GM19438 (cell line): ENCODE data around the gene PAPPA2.
"Not testable (repeated sequence)": the region's sequence is repeated elsewhere in the genome, so short reads cannot be mapped to it uniquely, and the experiment has no call there.

Experiments used
- ATAC-seq: cut with Tn5 transposase; IDR thresholded peaks from one replicate; pipeline ENCODE4 v1.9.1; 2021; ENCODE audit warnings: low read depth; ENCODE audit not compliant: unreplicated experiment

PAPPA2 gene

DNA sequence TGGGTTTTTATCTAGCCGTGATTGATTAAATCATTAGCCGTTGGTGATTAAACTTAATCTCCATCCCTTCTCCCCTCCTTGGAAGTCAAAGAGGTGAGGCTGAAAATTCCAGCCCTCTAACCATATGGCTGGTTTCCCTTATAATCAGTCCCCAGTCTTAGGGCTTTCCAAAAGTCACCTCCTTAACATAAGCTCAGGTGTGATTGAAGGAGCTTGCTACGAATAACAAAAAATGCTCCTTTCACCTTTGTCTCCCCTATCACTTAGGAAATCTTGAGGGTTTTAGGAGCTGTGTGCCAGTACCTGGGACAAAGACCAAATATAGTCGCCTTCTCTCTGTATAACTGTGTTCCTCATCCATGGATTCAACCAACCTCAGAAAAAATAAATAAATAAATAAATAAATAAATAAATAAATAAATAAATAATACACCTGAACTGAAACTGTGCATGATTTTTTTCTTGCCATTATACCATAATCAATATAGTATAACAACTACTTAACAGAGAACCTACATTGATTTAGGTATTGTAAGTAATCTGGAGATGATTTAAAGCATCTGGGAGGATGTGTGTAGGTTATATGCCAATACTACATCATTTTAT, 82.2 kb downstream of the PAPPA2 start:
- ATAC-seq = no peak

DNA sequence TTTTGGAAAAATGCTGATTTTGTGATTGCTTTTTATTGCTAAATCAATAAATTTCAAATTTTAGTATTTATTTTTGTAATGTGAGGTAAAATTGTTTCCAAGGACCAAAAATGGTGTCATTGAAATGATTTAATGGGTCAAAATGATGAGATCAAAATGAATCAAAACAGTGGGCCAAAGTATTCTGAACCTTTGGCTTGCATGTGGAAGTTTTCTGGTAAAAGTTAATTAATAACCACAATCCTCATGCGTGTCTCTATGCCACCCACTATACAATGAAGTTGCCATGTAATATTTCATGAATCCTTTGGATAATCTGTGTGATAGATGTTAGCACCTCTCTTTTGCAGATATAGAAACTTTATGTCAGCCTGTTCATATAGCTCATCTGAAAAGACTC, 83.8 kb downstream of the PAPPA2 start:
- ATAC-seq = no peak

DNA sequence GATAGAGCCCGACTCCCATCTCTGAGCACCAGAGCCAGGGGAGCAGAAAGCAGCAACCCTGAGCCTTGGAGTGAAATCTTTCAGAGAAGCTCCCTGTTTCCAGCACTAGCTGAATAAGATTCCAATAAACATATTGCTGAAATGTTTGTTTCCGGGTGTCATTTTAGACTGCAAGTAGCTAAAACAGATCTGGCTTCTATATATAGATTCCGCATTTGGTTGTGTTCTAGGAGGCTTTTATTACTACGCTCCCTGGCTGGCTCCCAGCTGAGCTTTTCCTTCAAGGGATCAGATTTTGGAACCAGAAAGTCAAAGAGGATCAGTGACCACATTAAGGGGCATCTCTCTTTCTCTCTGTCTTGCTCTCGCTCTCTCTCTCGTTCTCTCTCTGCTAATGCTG, 88.2 kb downstream of the PAPPA2 start:
- no peak for ATAC-seq

DNA sequence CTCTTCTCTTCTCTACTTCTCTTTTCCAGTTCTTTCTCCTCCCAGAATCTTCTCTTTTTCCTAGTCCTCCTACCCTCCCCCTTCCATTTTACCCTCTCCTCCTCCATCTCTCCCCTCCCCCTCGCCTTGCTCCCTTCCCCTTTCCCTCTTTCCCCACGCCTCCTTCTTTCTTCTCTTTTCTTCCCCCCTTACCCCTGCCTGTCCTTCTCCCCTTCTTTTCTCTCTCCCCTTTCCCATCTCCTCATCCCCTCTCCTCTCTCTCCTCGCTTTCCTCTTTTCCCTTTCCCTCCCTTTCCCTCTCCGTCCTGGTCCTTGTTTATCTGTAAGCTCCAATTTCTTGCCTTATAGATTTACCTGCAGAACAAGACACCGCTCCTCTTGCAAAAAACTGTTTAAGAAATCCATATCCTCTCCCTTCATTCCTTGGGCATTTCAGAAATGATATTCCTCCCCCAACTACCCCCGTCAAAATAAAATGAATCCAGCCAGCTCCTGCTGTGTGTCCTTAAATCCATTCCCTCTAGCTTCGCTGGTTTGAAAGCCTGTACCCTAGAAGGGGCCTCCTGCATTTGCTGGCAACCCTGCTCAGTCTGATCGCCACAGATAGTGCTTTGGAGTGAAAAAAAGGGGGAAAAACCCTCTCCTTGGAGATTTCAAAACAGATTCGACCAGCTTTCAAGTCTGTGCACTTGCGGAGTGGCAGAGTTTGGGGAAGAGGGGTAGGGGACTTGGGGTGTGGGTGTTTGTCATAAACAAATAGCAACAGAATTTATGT, 89.4 kb downstream of the PAPPA2 start:
- no peak for ATAC-seq

DNA sequence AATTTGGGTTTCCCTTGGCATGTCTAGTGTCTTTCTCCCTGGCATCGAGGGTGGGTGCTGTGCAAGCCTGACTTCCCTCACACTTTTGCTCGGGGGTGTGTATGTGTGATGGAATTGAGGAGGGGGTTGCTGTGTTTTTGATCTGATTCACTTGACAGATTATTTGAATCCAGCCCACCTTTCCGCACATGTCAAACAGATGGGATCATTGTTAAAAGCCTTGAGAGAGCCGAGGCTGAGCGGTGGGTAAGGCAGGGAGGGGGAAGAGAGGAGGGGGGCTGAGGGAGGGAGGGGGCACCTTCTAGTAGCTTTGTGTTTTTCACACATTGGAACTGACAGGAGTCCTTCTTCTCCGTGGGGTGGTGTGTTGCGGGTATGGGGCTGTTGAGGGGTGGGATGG, 90.0 kb downstream of the PAPPA2 start:
- ATAC-seq = no peak

DNA sequence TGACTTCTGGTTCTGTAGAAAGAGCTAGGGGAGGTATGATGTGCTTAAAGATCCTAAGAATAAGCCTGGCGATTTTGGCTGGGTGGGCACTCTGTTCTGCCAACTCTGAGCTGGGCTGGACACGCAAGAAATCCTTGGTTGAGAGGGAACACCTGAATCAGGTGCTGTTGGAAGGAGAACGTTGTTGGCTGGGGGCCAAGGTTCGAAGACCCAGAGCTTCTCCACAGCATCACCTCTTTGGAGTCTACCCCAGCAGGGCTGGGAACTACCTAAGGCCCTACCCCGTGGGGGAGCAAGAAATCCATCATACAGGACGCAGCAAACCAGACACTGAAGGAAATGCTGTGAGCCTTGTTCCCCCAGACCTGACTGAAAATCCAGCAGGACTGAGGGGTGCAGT, 93.3 kb downstream of the PAPPA2 start:
- ATAC-seq = no peak

DNA sequence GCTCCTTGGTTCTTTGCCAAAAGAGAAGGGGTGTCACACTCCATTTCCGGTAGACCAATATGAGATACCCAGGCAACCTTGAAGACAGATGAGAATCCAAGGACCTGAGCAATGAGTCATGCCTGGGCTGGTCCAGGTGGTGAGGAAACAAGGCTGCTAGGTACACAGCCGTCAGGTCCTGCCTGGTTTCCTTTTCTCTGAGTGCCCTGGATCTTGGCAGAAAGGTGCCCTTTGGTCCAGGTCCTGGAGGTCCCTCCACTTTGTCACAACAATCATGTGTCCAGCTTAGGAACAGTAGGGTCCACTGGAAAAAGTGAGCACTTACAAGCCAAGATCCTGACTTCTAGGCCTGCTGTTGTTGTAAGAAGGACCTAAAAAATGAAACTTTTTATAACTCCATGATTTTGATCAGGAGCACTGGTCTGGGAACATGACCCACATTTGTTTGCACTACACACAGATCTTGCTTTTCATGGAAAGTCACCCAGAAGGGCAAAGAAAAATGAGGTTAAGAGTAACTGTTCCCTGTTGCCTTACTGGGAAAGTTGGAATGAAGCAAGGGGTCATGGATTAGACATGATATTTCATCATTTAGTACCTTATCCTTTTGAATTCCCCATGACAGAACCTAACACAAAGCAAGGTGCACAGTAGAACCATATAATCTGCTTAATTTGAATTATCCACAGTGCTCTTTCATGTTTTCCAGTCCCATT, 94.7 kb downstream of the PAPPA2 start:
- no peak for ATAC-seq

DNA sequence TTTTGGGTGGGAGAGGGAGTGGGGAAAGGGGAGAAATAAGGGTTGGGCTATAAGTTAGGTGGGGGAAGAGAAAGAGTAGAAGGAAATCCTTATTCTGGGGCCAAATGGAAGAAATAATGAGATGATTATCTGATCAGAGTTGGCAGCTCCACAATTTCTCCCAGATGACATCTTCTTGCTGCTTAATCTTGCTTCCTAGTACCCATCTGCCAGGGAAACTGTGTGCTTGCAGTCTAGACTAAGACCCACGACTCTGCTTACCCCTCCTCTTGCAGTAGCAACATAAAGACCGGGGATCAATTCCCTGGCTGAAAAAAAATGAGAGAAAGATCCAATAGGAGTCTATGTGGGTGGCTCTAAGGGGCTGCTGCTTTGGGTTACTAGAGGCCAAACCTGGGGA, 95.6 kb downstream of the PAPPA2 start:
- ATAC-seq = no peak

DNA sequence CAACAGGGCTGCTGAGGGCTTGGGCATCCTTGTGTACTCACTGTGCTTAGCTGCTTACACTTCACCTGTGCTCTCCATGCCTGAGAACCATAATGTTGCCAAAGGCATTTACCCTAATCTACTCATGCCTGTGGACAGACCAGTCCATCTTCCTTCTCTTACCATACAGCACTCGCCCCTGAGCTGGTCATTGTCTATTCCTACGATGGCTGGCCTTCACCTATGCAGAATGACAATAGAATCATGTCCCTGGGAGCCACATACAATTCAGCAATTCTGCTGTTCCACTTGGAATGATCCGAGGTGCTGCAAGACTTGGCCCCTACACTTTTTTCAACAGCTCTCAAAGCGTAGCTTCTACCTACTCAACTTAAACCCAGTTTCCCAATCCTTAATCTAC, 96.5 kb downstream of the PAPPA2 start:
- no peak for ATAC-seq

DNA sequence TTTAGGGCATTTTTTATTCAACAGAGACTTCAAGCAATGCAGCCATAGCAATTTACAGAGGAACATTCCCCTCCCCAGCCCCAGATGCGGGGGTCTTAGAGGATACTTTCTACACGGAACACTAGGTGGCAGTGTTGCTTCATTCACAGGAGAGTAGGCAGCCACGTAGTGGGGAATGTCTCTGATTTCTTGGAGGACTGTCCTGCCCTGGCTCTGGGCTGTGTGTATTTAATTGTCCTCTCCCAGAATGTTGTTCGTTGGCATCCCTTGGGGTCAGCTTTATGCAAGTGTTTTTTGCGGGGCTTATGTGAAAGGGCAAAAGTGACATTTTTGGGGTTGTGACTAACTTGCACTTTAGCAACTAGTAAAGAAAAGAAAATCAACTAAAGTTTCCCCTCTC, 96.9 kb downstream of the PAPPA2 start:
- peak; percentile 62 for ATAC-seq

DNA sequence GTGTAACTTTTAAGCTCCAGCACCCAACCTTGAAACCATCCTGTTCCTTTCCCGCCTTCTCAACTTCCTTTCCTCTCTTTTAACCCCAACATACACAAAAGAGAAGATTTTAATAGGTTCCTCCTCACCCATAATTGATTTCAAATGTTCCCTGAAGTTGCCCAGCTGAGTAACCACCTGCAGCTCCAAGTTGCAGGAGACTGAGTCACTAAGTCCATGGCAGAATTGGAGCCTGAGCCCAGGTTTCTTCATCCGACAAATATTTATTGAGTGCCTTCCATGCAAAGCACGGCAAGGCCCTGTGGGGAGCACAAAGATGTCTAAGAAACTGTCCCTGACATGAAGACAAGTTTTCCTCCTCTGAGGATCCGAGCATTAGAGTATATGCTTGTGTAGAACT, 97.7 kb downstream of the PAPPA2 start:
- ATAC-seq = no peak

DNA sequence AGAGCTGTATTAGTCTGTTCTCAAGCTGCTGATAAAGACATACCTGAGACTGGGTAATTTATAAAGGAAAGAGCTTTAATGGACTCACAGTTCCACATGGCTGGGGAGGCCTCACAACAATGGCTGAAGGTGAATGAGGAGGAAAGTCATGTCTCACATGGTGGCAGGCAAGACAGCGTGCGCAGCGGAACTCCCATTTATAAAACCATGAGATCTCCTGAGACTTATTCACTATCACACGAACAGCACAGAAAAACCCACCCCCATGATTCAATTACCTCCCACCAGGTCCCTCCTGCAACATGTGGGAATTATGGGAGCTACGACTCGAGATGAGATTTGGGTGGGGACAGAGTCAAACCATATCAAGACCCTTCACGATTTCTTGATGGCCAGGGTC, 98.8 kb downstream of the PAPPA2 start:
- ATAC-seq = not testable (repeated sequence)

DNA sequence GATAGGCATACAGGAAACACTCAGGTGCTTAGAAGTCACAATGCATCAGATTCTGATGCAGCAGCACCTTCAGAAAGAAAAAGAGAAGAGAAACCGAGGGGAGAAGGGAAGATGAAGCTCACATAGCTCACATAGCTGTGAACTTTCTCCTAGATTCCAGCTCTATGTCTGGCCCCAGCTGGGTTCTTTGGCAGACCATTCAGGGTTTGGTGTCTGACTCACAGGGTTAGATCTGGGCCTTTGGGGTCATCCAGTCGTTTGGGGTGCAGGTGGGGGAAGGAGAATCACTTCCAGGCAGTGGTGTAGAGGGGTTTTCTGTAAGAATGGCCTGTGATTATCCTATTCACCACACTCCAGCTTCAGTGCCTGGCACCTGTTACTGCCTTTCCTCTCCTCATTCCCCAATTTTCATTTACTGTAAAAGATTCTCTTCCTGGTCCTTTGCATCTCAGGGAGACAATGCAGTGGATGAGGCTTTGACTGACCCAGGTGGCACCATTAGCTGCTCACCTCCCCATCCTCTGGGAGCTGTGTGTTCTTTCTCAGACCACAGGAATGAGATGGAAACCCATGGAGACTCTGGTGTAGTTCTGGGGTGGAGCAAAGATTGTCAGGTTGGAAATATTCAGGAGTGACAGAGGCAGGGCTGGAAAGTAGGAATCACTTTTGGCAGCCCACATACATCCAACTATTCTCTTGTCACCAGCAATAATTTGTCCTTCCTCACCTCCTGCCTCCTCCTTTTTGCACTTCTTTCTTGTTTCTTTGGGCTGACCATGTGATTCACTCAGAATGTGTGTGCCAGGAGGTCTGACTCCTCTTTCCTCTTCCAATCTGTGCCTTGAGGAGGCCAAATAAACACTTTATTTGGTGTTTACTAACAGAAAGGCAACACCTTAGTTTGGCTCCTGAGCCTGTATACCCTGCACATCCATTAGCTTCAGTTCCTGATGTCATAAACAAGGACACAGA, 103.3 kb downstream of the PAPPA2 start:
- ATAC-seq = no peak

DNA sequence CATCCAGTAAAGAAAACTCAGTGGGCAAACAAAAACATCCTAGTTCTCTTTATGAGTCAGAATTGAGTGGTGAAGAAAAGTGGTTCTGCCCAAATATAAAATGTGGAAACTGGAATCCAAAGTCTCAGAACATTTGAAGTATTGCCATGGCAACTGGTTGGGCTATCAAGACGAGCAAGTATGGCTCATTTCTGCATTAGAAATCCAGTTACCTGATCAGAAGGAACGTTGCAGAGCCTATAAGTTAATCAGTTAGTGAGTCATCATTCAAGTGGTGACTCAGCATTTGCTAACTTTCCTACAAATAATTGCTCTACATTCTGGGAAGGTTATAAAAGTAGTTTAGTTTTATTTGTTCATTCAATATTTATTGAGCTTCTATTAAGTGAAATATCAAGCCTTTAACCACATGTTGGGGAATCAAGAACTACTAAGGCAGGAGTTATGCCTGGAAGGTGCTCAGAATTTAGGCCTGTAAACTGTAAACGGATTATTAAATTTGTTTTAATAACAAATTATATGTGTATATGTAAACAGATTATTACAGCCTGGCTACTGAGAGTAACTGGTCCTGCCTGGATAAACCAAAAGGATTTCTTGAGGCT, 104.3 kb downstream of the PAPPA2 start:
- ATAC-seq = no peak

DNA sequence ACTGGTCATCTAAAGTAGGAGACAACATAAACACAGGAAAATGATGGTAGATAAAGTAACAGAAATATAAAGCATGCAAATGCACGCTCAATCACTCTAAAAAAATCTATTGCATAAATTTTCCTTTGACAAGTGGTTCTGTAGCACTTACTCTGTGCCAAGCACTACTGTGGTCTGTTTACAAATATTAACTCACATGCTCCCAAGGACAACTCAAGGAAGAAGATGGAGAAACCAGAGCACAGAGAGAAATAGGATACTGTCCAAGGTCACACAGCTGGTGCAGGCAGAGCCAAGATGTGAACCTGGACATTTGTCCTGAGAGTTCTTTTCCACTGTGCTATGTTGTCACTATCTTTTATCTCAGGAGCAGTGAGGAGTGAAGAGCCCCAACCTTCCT, 105.2 kb downstream of the PAPPA2 start:
- ATAC-seq = no peak

DNA sequence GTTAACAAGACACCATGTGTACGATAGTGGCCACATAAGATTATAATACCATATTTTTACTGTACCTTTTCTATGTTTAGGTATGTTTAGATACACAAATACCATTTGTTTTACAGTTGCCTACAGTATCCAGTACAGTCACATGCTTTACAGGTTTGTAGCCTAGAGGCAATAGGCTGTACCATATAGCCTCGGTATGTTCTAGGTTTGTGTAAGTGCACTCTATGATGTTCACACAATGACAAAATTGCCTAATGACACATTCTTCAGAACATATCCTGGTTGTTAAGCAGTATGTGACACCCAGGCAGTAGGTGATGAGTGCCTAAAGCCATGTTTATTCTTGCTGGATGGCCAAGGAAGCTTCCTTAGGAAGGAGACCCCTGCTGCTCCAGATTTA, 111.8 kb downstream of the PAPPA2 start:
- ATAC-seq = no peak

DNA sequence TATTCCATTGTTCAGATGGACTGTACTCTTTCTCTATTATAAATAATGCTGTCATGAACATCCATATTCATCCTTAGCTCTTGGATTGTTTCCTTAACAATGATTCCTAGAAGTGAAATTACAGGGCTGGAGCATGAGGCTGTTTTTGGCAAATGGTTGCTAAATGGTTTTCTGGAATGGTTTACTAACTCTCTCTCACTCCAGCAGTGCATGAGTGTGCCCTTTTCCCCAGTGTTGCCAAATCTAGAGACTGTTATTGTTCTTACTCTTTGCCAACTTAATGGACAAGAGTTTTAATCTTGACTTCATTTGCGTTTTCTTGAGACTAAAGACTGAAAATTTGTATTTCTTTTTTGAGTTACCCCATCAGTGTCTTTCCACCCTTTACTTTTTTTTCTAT, 113.0 kb downstream of the PAPPA2 start:
- no peak for ATAC-seq

DNA sequence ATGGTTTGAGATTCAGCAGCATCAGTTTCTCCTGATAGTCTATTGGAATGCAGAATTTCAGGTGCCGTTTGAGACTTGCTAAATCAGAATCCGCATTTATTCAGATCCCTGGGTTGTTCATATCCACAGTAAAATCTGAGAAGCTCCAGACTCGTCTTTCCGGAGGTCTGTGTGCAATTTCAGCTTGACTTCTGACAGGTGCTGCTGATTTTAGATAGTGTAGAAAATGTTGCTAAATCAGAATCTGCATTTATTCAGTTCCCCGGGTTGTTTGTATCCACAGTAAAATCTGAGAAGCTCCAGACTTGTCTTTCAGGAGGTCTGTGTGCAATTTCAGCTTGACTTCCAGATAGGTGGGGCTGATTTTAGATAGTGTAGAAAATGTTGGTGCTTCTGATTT, 113.7 kb downstream of the PAPPA2 start:
- no peak for ATAC-seq

DNA sequence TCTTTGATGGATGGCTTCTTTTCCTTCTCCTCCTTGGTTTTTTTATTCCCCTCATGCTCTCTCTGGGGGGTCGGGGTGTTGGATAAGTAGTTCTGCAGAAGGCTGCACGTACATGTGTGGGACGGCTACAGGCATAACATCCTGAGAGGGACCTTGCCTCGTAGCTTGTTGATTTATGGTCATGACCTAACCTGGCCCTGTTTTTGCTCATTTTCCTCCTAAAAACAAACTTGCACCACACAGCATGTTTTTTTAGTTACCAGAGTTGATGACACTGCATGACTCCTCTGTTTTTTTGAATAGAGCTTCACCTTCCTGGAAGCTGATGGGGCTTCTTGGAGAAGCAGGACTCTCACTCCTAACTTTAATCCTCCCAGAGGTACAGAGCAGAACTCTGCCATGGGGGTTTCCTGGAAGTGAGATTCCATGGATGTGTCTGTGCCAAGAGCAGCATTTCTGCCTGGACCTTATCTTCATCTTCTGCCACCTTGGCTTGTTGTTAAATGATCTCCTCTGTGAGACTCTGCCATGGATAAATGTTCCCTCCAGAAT, 114.7 kb downstream of the PAPPA2 start:
- ATAC-seq = no peak

DNA sequence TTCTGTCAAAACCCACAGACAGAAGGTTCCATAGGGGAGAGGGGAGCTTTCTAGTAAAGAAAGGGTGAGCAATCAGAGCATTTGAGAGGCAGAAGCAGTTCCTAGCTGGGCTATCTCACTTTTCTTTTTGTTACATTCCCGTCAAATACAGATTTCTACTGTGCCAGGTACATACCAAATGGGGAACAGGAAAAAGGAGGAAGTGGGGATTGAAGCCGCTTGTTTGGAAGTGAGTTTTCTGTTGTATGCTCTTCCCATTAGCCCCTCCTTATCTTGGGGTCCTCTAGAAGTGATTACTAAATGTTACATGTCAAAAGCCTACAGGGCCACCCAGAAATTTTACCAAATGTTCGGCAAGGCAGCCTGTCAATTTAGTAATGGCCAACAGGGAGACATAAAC, 116.1 kb downstream of the PAPPA2 start:
- ATAC-seq = no peak
